Adrenal gland (tissue), 19 donors: ENCODE results near the gene MMP21. TPM values are rescaled to one million over a fixed set of nuclear protein-coding genes. Genes with fewer than 3 reads are reported as not detected.

Experiments
- DNase-seq, 7 donors: peaks; one replicate each; pipeline ENCODE4 v3.0.0-alpha.2; 2019 to 2020
- H3K27ac ChIP-seq, 5 donors: fragments of 200-600 bp; sonication (generic) in 4 of 5; 1 replicate in 3 of 5; 2 replicates in 2 of 5; pipeline versions ENCODE4 v1.5.1 to v1.8.0; 2016 to 2020; ENCODE audit warnings: mild to moderate bottlenecking in 1 of 5
- H3K27me3 ChIP-seq: fragments of 200-600 bp; 2 replicates; pipeline ENCODE4 v1.8.0; 2021
- H3K36me3 ChIP-seq, 2 donors: fragments of 200-600 bp; replicated peaks in 1 of 2; 1 replicate in 1 of 2; 2 replicates in 1 of 2; pipeline versions ENCODE4 v1.5.1 to v1.8.0; 2018 to 2022
- H3K4me1 ChIP-seq, 2 donors: fragments of 200-600 bp; replicated peaks in 1 of 2; 1 replicate in 1 of 2; 2 replicates in 1 of 2; pipeline versions ENCODE4 v1.5.1 to v1.8.0; 2018 to 2021
- H3K4me3 ChIP-seq, 4 donors: fragments of 200-600 bp; sonication (generic) in 3 of 4; one replicate each; pipeline ENCODE4 v1.5.1; 2016 to 2018
- H3K9me3 ChIP-seq, 3 donors: fragments of 200-600 bp; sonication (generic) in 1 of 3; replicated peaks in 1 of 3; 1 replicate in 2 of 3; 2 replicates in 1 of 3; pipeline versions ENCODE4 v1.5.1 to v1.8.0; 2016 to 2021
- POLR2A ChIP-seq, 2 donors: fragments of 450-650 bp; IDR thresholded peaks; one replicate each; pipeline ENCODE4 v1.6.1; 2017; ENCODE audit warnings: antibody characterized with exemption in 2 of 2, mild to moderate bottlenecking in 2 of 2, moderate library complexity in 1 of 2
- WGBS, 4 donors: extraction: QIAGEN DNeasy Blood & Tissue Kit in 2 of 4; methylation state at CpG; one replicate each; pipeline versions ENCODE4 v1.1.5 to v1.1.7; 2013 to 2017; 5-methylcytosine and 5-hydroxymethylcytosine counted together
- intact Hi-C, 2 donors: fragments of 100-400 bp; cut with DNase I; formaldehyde crosslinking; loops; one replicate each; pipeline versions ENCODE4 v1.14.1 to v1.15.0; 2022 to 2023
- long read RNA-seq, 10 donors: library from polyadenylated mRNA in 3 of 10; unstranded in 2 of 10; stranded (forward) in 1 of 10; transcript quantifications; one replicate each; pipeline ENCODE4 v2.0.0 and lab custom pipeline, GENCODE V29; 2021 to 2026
- polyA plus RNA-seq, 3 donors: library from polyadenylated mRNA; stranded (reverse); fragments of 200-250 nt in 2 of 3; fragments of 350-450 nt in 1 of 3; fragmentation: Illumina TruSeq in 1 of 3; extraction: RNeasy Lipid Tissue Mini Kit (QIAGEN cat#74804) in 1 of 3; gene quantifications; one replicate each; pipeline ENCODE4 v1.2.3, GENCODE V29; 2013 to 2014
- total RNA-seq, 9 donors: library from RNA; depleted of rRNA in 4 of 9; stranded (reverse); fragments of >200 nt in 4 of 9; fragments of 120-200 nt in 1 of 9; fragmentation: NEBNext Ultra II Directional in 1 of 9; extraction: Animal tissue kit (Norgen Biotek cat#: 25700) in 1 of 9; gene quantifications; one replicate each; pipeline versions ENCODE4 v1.1.0 to v1.2.4, GENCODE V29; 2013 to 2023
- TF ChIP-seq, protein P1 (sequence below), 6 experiments: fragments of 450-650 bp in 4 of 6; fragments of 200-600 bp in 2 of 6; sonication (generic) in 1 of 6; IDR thresholded peaks; 1 replicate in 5 of 6; 2 replicates in 1 of 6; pipeline versions ENCODE4 v1.5.1 to v1.8.0; 2016 to 2021; ENCODE audit warnings: antibody characterized with exemption in 6 of 6, mild to moderate bottlenecking in 2 of 6, moderate library complexity in 1 of 6
- donor health status: healthy with polysubstance abuse.
- donor health status: Bipolar disorder and iron deficiency.
- donor health status: DM: yes; HTN: yes; CAD: no.
- donor health status: DM: no; HTN: no; CAD: no.
- donor health status: DM: no; HTN: no; CAD: no.
- donor health status: DM: yes; HTN: yes; CAD: no.

The MMP21 gene, protein sequence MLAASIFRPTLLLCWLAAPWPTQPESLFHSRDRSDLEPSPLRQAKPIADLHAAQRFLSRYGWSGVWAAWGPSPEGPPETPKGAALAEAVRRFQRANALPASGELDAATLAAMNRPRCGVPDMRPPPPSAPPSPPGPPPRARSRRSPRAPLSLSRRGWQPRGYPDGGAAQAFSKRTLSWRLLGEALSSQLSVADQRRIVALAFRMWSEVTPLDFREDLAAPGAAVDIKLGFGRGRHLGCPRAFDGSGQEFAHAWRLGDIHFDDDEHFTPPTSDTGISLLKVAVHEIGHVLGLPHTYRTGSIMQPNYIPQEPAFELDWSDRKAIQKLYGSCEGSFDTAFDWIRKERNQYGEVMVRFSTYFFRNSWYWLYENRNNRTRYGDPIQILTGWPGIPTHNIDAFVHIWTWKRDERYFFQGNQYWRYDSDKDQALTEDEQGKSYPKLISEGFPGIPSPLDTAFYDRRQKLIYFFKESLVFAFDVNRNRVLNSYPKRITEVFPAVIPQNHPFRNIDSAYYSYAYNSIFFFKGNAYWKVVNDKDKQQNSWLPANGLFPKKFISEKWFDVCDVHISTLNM
- total RNA-seq (under 1 TPM in 3 of 9 donors, not detected in 6; 0.11 to 0.26 (median 0.11) TPM), polyA plus RNA-seq (under 1 TPM in 2 of 3 donors, not detected in 1; 0.24 to 0.27 TPM)
- long read RNA-seq, donor 1: 0 reads
- long read RNA-seq, donor 2: 0 reads
- long read RNA-seq, donor 3: 0 reads
- long read RNA-seq, donor 4: 0 reads
- long read RNA-seq, donor 5: 0 reads
- long read RNA-seq, donor 6: 0 reads
- long read RNA-seq, donor 7: 0 reads
- long read RNA-seq, donor 8: 0 reads
- long read RNA-seq, donor 9: 0 reads
- long read RNA-seq, donor 10: 0 reads

GRCh38 chr10:125775491-125776106, at the start of gene MMP21:
MMP21 (minus strand) TSS chr10:125775821; CDS start chr10:125775821, 0 bp downstream.
- intact Hi-C loops: no loop called here
- H3K27ac ChIP-seq: no peak within 1 kb of the TSS
- 92 to 95% (median 94%) methylated on average over 14 to 26 of the region's 26 CpGs for WGBS, 4 donors
- no peaks in the 10 kb centered on the region for H3K9me3 ChIP-seq
- DNase-seq: no peak
- no peaks in the 10 kb centered on the region for H3K4me1 ChIP-seq
- no peaks in the 10 kb centered on the region for H3K27me3 ChIP-seq
- no peak within 1 kb of the TSS for H3K4me3 ChIP-seq
- H3K36me3 ChIP-seq: no peaks in the 10 kb centered on the region
- no peak for TF ChIP-seq POLR2A (IDR thresholded peaks at IDR 0.05)
- TF ChIP-seq, protein P1, sequence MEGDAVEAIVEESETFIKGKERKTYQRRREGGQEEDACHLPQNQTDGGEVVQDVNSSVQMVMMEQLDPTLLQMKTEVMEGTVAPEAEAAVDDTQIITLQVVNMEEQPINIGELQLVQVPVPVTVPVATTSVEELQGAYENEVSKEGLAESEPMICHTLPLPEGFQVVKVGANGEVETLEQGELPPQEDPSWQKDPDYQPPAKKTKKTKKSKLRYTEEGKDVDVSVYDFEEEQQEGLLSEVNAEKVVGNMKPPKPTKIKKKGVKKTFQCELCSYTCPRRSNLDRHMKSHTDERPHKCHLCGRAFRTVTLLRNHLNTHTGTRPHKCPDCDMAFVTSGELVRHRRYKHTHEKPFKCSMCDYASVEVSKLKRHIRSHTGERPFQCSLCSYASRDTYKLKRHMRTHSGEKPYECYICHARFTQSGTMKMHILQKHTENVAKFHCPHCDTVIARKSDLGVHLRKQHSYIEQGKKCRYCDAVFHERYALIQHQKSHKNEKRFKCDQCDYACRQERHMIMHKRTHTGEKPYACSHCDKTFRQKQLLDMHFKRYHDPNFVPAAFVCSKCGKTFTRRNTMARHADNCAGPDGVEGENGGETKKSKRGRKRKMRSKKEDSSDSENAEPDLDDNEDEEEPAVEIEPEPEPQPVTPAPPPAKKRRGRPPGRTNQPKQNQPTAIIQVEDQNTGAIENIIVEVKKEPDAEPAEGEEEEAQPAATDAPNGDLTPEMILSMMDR (IDR thresholded peaks at IDR 0.05): no peak

- peak overlapping the region in 1 of 4 donors; percentile 94 for H3K4me3 ChIP-seq
- no peaks in the 10 kb centered on the region for H3K9me3 ChIP-seq
- no peaks in the 10 kb centered on the region for H3K27me3 ChIP-seq
- H3K4me1 ChIP-seq: peaks cover 23 to 38% of the 10 kb centered on the region in 2 donors
- DNase-seq: no peak
- H3K36me3 ChIP-seq: peaks cover 0 to 30% of the 10 kb centered on the region in 2 donors
- intact Hi-C loops: no loop called here
- H3K27ac ChIP-seq: no peak overlapping the region
- WGBS, 4 donors: 65 to 87% (median 81%) methylated on average over 1 of the region's 1 CpG
- TF ChIP-seq POLR2A (IDR thresholded peaks at IDR 0.05): no peak
- TF ChIP-seq, protein P1 (IDR thresholded peaks at IDR 0.05): no peak
Observed at GRCh38 chr10:125824736-125825135, 49.1 kb upstream of the MMP21 start.

GRCh38 chr10:125823663-125824251, 48.1 kb upstream of the MMP21 start:
- intact Hi-C loops: no loop called here
- Histone ChIP-seq H3K27me3 (no peaks in the 10 kb centered on the region), H3K27ac (peak overlapping the region in 4 of 5 donors; percentile 84 to 97 (median 91)), H3K4me1 (peaks cover 23 to 38% of the 10 kb centered on the region in 2 donors), H3K36me3 (peaks cover 0 to 20% of the 10 kb centered on the region in 2 donors), H3K9me3 (no peaks in the 10 kb centered on the region), H3K4me3 (peak overlapping the region; percentile 27 to 99 (median 96))
- 0 to 1% (median 0%) methylated on average over 20 of the region's 20 CpGs for WGBS, 4 donors
- DNase-seq: peak in 1 of 7 donors; percentile 7
- no peak for TF ChIP-seq POLR2A (IDR thresholded peaks at IDR 0.05)
- TF ChIP-seq, protein P1 (IDR thresholded peaks at IDR 0.05): no peak
